HepG2 (cell line): ENCODE data around the gene PRMT7. TPM values are rescaled to one million over a fixed set of nuclear protein-coding genes. Genes with fewer than 3 reads are reported as not detected.
A peak's percentile ranks its signal among the peaks of the same experiment; 100 is the strongest.

Experiments used
- ATAC-seq: fragments of 200-7000 bp; cut with Tn5 transposase; 3 replicates; pipeline ENCODE4 v1.9.1; 2020; ENCODE audit warnings: mild to moderate bottlenecking, moderate library complexity
- BruUV-seq: library from RNA; stranded (reverse); fragments of 400-500 nt; replicated peaks from 2 replicates; lab custom pipeline; 2021; lab: Mats Ljungman, UMichigan
- CTCF ChIA-PET: fragments of 300-600 bp; formaldehyde crosslinking; extraction: SDS; loops from one replicate; lab custom pipeline; 2021; ENCODE audit warnings: low total read pairs, inconsistent platforms, low intra/inter-chr PET ratio; lab: Yijun Ruan, JAX
- POLR2A ChIA-PET: fragments of 350-600 bp; sonication (Branson Sonifier 250); formaldehyde crosslinking; loops from one replicate; lab custom pipeline; 2020; ENCODE audit warnings: antibody characterized with exemption, inconsistent platforms; lab: Yijun Ruan, JAX
- DNase-seq: peaks from one replicate; pipeline ENCODE4 v3.0.0-alpha.2; 2015; ENCODE audit warnings: low spot score
- FAIRE-seq: peaks from 3 replicates; lab custom pipeline; 2011; peaks lifted over from hg19 to GRCh38; lab: Jason Lieb, UNC
- H2AFZ ChIP-seq: one replicate; pipeline ENCODE4 v1.6.1; 2011; ENCODE audit warnings: low read length, inconsistent platforms
- H3K27ac ChIP-seq: fragments of 300-600 bp; 3 replicates; pipeline ENCODE4 v1.8.0; 2011; ENCODE audit warnings: mixed run types, mild to moderate bottlenecking, mixed read lengths, low read length, inconsistent platforms; ENCODE audit not compliant: insufficient read depth; ENCODE audit errors: extremely low read length
- H3K27me3 ChIP-seq, 2 experiments: fragments of 200-600 bp in 1 of 2; 2 replicates in 1 of 2; 3 replicates in 1 of 2; pipeline versions ENCODE4 v1.6.0 to v1.8.0; 2011; ENCODE audit warnings: low read length in 2 of 2, mild to moderate bottlenecking in 2 of 2, moderate library complexity in 2 of 2, inconsistent platforms in 1 of 2; ENCODE audit not compliant: insufficient read depth in 2 of 2, control insufficient read depth in 1 of 2
- H3K36me3 ChIP-seq, 2 experiments: fragments of 200-600 bp in 1 of 2; replicated peaks in 1 of 2; 2 replicates in 1 of 2; 3 replicates in 1 of 2; pipeline versions ENCODE4 v1.5.1 to v1.8.0; 2011; ENCODE audit warnings: low read length in 2 of 2, inconsistent platforms in 1 of 2; ENCODE audit not compliant: insufficient read depth in 2 of 2, control insufficient read depth in 1 of 2
- H3K4me1 ChIP-seq: 2 replicates; pipeline ENCODE4 v1.5.1; 2012; ENCODE audit warnings: low read length, inconsistent platforms; ENCODE audit not compliant: insufficient read depth
- H3K4me2 ChIP-seq: 2 replicates; pipeline ENCODE4 v1.6.0; 2011; ENCODE audit warnings: low read depth, low read length, inconsistent platforms
- H3K4me3 ChIP-seq, 3 experiments: fragments of 200-600 bp in 1 of 3; sonication (generic), shearing (Covaris generic) in 1 of 3; replicated peaks in 1 of 3; 2 replicates each; pipeline ENCODE4 v1.5.1; 2011 to 2016; ENCODE audit warnings: low read length in 3 of 3, inconsistent platforms in 2 of 3, low read depth in 2 of 3, mild to moderate bottlenecking in 2 of 3, control low read depth in 1 of 3, mixed read lengths in 1 of 3; ENCODE audit not compliant: insufficient read depth in 1 of 3
- H3K79me2 ChIP-seq: one replicate; pipeline ENCODE4 v1.6.1; 2011; ENCODE audit warnings: low read length, inconsistent platforms; ENCODE audit not compliant: insufficient read depth
- H3K9ac ChIP-seq: 2 replicates; pipeline ENCODE4 v1.6.0; 2011; ENCODE audit warnings: mild to moderate bottlenecking, low read depth, low read length, inconsistent platforms; ENCODE audit not compliant: insufficient read depth
- H3K9me3 ChIP-seq: 2 replicates; pipeline ENCODE4 v1.5.1; 2012; ENCODE audit warnings: mild to moderate bottlenecking, low read length
- H4K20me1 ChIP-seq: 2 replicates; pipeline ENCODE4 v1.6.0; 2011; ENCODE audit warnings: inconsistent platforms, mild to moderate bottlenecking, low read length, moderate library complexity; ENCODE audit not compliant: insufficient read depth
- GFI1 ChIP-seq: sonication (generic); formaldehyde crosslinking; IDR thresholded peaks from 2 replicates; pipeline ENCODE4 v1.5.0; 2020; ENCODE audit warnings: missing genetic modification reagents, mild to moderate bottlenecking, borderline replicate concordance
- HNRNPL ChIP-seq: fragments of 200-400 bp; formaldehyde crosslinking; IDR thresholded peaks from 2 replicates; pipeline ENCODE4 v1.6.1; 2017; ENCODE audit warnings: mild to moderate bottlenecking, low read depth, low read length
- HOXA9 ChIP-seq: sonication (generic); formaldehyde crosslinking; IDR thresholded peaks from 2 replicates; pipeline ENCODE4 v1.8.1; 2022; ENCODE audit warnings: missing genetic modification reagents, mild to moderate bottlenecking, moderate library complexity, borderline replicate concordance
- MAFG ChIP-seq: sonication (generic); formaldehyde crosslinking; IDR thresholded peaks from 2 replicates; pipeline ENCODE4 v1.5.1; 2020; ENCODE audit warnings: mild to moderate bottlenecking, missing genetic modification reagents
- NR2F1 ChIP-seq, 2 experiments: fragments of 450-650 bp in 1 of 2; formaldehyde crosslinking in 1 of 2; IDR thresholded peaks; 2 replicates each; pipeline versions ENCODE4 v1.5.0 to v1.6.1; 2016 to 2020; ENCODE audit warnings: mild to moderate bottlenecking in 1 of 2, missing compliant biosample characterization in 1 of 2, missing genetic modification reagents in 1 of 2, moderate library complexity in 1 of 2
- NR2F6 ChIP-seq, 2 experiments: IDR thresholded peaks; 2 replicates each; pipeline ENCODE4 v1.6.1; 2016; ENCODE audit warnings: antibody characterized with exemption in 1 of 2, mild to moderate bottlenecking in 1 of 2
- NR3C1 ChIP-seq: sonication (generic); formaldehyde crosslinking; IDR thresholded peaks from 2 replicates; pipeline ENCODE4 v1.4.0; 2020; ENCODE audit warnings: missing genetic modification reagents
- TBP ChIP-seq: sonication (generic); formaldehyde crosslinking; IDR thresholded peaks from 2 replicates; pipeline ENCODE4 v1.5.0; 2020; ENCODE audit warnings: missing genetic modification reagents
- TBX3 ChIP-seq: fragments of 450-650 bp; IDR thresholded peaks from 2 replicates; pipeline ENCODE4 v1.6.1; 2017; ENCODE audit warnings: antibody characterized with exemption, mild to moderate bottlenecking, inconsistent platforms, borderline replicate concordance
- ZFX ChIP-seq: sonication (generic); formaldehyde crosslinking; IDR thresholded peaks from 2 replicates; pipeline ENCODE4 v1.4.0; 2020; ENCODE audit warnings: mild to moderate bottlenecking, low read depth, missing genetic modification reagents, moderate library complexity
- ZNF264 ChIP-seq: sonication (generic); formaldehyde crosslinking; IDR thresholded peaks from 2 replicates; pipeline ENCODE4 v1.4.0; 2020; ENCODE audit warnings: missing genetic modification reagents
- ZNF672 ChIP-seq: sonication (generic); formaldehyde crosslinking; IDR thresholded peaks from 2 replicates; pipeline ENCODE4 v1.8.1; 2022; ENCODE audit warnings: missing genetic modification reagents
- WGBS: methylation state at CpG from one replicate; pipeline ENCODE4 v1.1.6; 2017; ENCODE audit warnings: low lambda C conversion rate; 5-methylcytosine and 5-hydroxymethylcytosine counted together
- in situ Hi-C: cut with HindIII; loops from 2 replicates; pipeline ENCODE4 v1.10.0; 2017; ENCODE audit warnings: low pct_unique_long_range_greater_than_20kb; ENCODE audit not compliant: extremely low pct_ligation_motif_present
- intact Hi-C: fragments of 100-400 bp; cut with micrococcal nuclease; formaldehyde crosslinking; loops from one replicate; pipeline ENCODE4 v1.10.0; 2022; ENCODE audit not compliant: unreplicated experiment
- polyA plus RNA-seq, 8 experiments: library from polyadenylated mRNA; depleted of rRNA in 3 of 8; stranded (reverse) in 7 of 8; unstranded in 1 of 8; fragments of >200 nt; fragmentation: Illumina TruSeq in 4 of 8; extraction: Trizol in 4 of 8; gene quantifications; 2 replicates each; pipeline versions ENCODE4 v1.2.1 to v1.2.3, GENCODE V29; 2011 to 2016; ENCODE audit warnings: low read depth in 4 of 8, missing spikeins in 1 of 8, mixed read lengths in 1 of 8; ENCODE audit not compliant: insufficient read depth in 1 of 8
- total RNA-seq, 5 experiments: library from RNA; depleted of rRNA; stranded (reverse); fragments of >200 nt; fragmentation: Illumina TruSeq; extraction: Trizol; gene quantifications; 2 replicates each; pipeline ENCODE4 v1.2.3, GENCODE V29; 2016; ENCODE audit warnings: low read depth in 1 of 5
- TF ChIP-seq, protein P1 (sequence below): IDR thresholded peaks from 2 replicates; pipeline ENCODE4 v1.6.1; 2016; ENCODE audit warnings: missing compliant biosample characterization, missing genetic modification reagents, borderline replicate concordance
- TF ChIP-seq, protein P2 (sequence below): sonication (generic); formaldehyde crosslinking; IDR thresholded peaks from 2 replicates; pipeline ENCODE4 v1.8.0; 2022; ENCODE audit warnings: missing genetic modification reagents, mild to moderate bottlenecking, borderline replicate concordance
- TF ChIP-seq, protein P3 (sequence below): IDR thresholded peaks from 2 replicates; pipeline ENCODE4 v1.6.1; 2012; ENCODE audit warnings: inconsistent platforms
- TF ChIP-seq, protein P4 (sequence below): sonication (generic); formaldehyde crosslinking; IDR thresholded peaks from 2 replicates; pipeline ENCODE4 v1.5.0; 2020; ENCODE audit warnings: mild to moderate bottlenecking, missing genetic modification reagents
- TF ChIP-seq, protein P5 (sequence below): sonication (generic); formaldehyde crosslinking; IDR thresholded peaks from 2 replicates; pipeline ENCODE4 v1.5.1; 2020; ENCODE audit warnings: mild to moderate bottlenecking, missing genetic modification reagents, moderate library complexity

PRMT7 gene
- total and polyA plus RNA-seq, 2 of the 13 experiments (the other 11 are each of a cell fraction or from before 2014, with no cell fraction given), result 47.5 to 55.0 TPM

DNA sequence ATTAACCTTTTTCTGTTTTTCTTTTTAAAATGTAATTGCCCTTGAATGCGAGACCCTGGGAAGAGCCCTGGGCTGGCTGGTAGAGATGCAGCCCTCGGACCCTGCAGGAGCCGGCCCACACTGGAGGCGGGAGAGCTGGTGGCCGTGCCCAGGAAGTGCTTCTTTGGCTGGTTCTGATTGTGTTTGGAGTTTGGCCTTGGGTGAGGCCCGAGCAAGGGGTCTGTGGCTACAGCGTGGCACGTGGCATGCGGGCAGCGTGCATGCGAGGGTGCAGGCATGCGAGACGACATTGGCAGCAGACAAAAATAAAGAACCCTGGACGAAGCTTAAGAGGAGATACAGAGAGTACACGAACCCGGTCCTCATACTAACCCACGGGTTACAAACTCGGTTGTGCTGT is 49.7 kb downstream of the PRMT7 start:
- POLR2A ChIA-PET, result no interaction called here
- no peaks in the 10 kb centered on the region for H3K79me2 ChIP-seq
- DNase-seq (no peak), FAIRE-seq (no peak), ATAC-seq (no peak)
- peaks cover 31% of the 10 kb centered on the region for H3K4me1 ChIP-seq
- H4K20me1 ChIP-seq, result no peaks in the 10 kb centered on the region
- intact Hi-C loops (no loop called here), in situ Hi-C loops (no loop called here)
- peaks cover 18 to 31% of the 10 kb centered on the region in 2 experiments; a peak in 4 of 5 replicates for H3K36me3 ChIP-seq
- CTCF ChIA-PET, result no interaction called here
- no peak overlapping the region for H3K4me2 ChIP-seq
- H3K27me3 ChIP-seq, result peaks cover 3 to 15% of the 10 kb centered on the region in 2 experiments; a peak in 3 of 5 replicates
- no TSS peak for BruUV-seq
- H2AFZ ChIP-seq, result no peak overlapping the region
- 82% methylated on average over 18 of the region's 18 CpGs for WGBS
- no peak overlapping the region for H3K27ac ChIP-seq
- no peaks in the 10 kb centered on the region for H3K9me3 ChIP-seq
- H3K9ac ChIP-seq, result no peak overlapping the region
- no peak overlapping the region for H3K4me3 ChIP-seq
- TF ChIP-seq, protein P1, sequence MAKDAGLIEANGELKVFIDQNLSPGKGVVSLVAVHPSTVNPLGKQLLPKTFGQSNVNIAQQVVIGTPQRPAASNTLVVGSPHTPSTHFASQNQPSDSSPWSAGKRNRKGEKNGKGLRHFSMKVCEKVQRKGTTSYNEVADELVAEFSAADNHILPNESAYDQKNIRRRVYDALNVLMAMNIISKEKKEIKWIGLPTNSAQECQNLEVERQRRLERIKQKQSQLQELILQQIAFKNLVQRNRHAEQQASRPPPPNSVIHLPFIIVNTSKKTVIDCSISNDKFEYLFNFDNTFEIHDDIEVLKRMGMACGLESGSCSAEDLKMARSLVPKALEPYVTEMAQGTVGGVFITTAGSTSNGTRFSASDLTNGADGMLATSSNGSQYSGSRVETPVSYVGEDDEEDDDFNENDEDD, result no peak
- TF ChIP-seq TBX3, result no peak
- TF ChIP-seq ZNF264 (CRISPR knock-in tag), result no peak
- TF ChIP-seq, protein P2, sequence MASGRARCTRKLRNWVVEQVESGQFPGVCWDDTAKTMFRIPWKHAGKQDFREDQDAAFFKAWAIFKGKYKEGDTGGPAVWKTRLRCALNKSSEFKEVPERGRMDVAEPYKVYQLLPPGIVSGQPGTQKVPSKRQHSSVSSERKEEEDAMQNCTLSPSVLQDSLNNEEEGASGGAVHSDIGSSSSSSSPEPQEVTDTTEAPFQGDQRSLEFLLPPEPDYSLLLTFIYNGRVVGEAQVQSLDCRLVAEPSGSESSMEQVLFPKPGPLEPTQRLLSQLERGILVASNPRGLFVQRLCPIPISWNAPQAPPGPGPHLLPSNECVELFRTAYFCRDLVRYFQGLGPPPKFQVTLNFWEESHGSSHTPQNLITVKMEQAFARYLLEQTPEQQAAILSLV (CRISPR knock-in tag), result no peak
- TF ChIP-seq, protein P3, sequence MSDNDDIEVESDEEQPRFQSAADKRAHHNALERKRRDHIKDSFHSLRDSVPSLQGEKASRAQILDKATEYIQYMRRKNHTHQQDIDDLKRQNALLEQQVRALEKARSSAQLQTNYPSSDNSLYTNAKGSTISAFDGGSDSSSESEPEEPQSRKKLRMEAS, result peak; percentile 17; the same call in 1 of the 2 replicates
- TF ChIP-seq ZFX (CRISPR knock-in tag), result no peak
- TF ChIP-seq HOXA9 (CRISPR knock-in tag), result no peak
- TF ChIP-seq, protein P4, sequence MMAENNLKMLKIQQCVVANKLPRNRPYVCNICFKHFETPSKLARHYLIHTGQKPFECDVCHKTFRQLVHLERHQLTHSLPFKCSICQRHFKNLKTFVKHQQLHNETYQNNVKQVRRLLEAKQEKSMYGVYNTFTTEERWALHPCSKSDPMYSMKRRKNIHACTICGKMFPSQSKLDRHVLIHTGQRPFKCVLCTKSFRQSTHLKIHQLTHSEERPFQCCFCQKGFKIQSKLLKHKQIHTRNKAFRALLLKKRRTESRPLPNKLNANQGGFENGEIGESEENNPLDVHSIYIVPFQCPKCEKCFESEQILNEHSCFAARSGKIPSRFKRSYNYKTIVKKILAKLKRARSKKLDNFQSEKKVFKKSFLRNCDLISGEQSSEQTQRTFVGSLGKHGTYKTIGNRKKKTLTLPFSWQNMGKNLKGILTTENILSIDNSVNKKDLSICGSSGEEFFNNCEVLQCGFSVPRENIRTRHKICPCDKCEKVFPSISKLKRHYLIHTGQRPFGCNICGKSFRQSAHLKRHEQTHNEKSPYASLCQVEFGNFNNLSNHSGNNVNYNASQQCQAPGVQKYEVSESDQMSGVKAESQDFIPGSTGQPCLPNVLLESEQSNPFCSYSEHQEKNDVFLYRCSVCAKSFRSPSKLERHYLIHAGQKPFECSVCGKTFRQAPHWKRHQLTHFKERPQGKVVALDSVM, result no peak
- TF ChIP-seq NR2F1 (CRISPR knock-in tag; IDR thresholded peaks at IDR 0.05), result no peak
- no peak for TF ChIP-seq ZNF672 (CRISPR knock-in tag)
- no peak for TF ChIP-seq NR3C1 (CRISPR knock-in tag)
- TF ChIP-seq GFI1 (CRISPR knock-in tag), result 0 out of 2 replicates have a peak, but pooled peaks have one; percentile 50
- TF ChIP-seq MAFG (CRISPR knock-in tag), result no peak
- TF ChIP-seq NR2F6 (IDR thresholded peaks at IDR 0.05), result no peak
- no peak for TF ChIP-seq NR2F6 (CRISPR knock-in tag; IDR thresholded peaks at IDR 0.05)
- no peak for TF ChIP-seq TBP (CRISPR knock-in tag)
- TF ChIP-seq, protein P5, sequence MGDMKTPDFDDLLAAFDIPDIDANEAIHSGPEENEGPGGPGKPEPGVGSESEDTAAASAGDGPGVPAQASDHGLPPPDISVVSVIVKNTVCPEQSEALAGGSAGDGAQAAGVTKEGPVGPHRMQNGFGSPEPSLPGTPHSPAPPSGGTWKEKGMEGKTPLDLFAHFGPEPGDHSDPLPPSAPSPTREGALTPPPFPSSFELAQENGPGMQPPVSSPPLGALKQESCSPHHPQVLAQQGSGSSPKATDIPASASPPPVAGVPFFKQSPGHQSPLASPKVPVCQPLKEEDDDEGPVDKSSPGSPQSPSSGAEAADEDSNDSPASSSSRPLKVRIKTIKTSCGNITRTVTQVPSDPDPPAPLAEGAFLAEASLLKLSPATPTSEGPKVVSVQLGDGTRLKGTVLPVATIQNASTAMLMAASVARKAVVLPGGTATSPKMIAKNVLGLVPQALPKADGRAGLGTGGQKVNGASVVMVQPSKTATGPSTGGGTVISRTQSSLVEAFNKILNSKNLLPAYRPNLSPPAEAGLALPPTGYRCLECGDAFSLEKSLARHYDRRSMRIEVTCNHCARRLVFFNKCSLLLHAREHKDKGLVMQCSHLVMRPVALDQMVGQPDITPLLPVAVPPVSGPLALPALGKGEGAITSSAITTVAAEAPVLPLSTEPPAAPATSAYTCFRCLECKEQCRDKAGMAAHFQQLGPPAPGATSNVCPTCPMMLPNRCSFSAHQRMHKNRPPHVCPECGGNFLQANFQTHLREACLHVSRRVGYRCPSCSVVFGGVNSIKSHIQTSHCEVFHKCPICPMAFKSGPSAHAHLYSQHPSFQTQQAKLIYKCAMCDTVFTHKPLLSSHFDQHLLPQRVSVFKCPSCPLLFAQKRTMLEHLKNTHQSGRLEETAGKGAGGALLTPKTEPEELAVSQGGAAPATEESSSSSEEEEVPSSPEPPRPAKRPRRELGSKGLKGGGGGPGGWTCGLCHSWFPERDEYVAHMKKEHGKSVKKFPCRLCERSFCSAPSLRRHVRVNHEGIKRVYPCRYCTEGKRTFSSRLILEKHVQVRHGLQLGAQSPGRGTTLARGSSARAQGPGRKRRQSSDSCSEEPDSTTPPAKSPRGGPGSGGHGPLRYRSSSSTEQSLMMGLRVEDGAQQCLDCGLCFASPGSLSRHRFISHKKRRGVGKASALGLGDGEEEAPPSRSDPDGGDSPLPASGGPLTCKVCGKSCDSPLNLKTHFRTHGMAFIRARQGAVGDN (CRISPR knock-in tag), result peak; percentile 51
- TF ChIP-seq HNRNPL, result 0 out of 2 replicates have a peak, but pooled peaks have one; percentile 28
